Lung (tissue), 10 donors: ENCODE results near the gene GOLGA6L7. TPM values are rescaled to one million over a fixed set of nuclear protein-coding genes. Genes with fewer than 3 reads are reported as not detected.
"Not testable (repeated sequence)": the region's sequence is repeated elsewhere in the genome, so short reads cannot be mapped to it uniquely, and the experiment has no call there.

Experiments used
- ATAC-seq: fragments of 200-7000 bp; cut with Tn5 transposase; one replicate; pipeline ENCODE4 v1.9.1; 2020; ENCODE audit warnings: moderate number of reproducible peaks; ENCODE audit not compliant: insufficient read depth, low FRiP score
- DNase-seq, 3 donors: peaks; one replicate each; pipeline ENCODE4 v3.0.0-alpha.2; 2013 to 2017
- H3K27ac ChIP-seq, 2 donors: one replicate each; pipeline ENCODE4 v1.5.1; 2013; ENCODE audit warnings: mild to moderate bottlenecking in 2 of 2, moderate library complexity in 2 of 2, control low read depth in 1 of 2, inconsistent platforms in 1 of 2, low read depth in 1 of 2, low read length in 1 of 2
- H3K27me3 ChIP-seq, 3 donors: one replicate each; pipeline ENCODE4 v1.5.1; 2013; ENCODE audit warnings: low read length in 2 of 3; ENCODE audit not compliant: control insufficient read depth in 3 of 3, insufficient read depth in 3 of 3
- H3K36me3 ChIP-seq, 4 donors: one replicate each; pipeline ENCODE4 v1.5.1; 2013; ENCODE audit warnings: low read length in 4 of 4, mild to moderate bottlenecking in 1 of 4, moderate library complexity in 1 of 4; ENCODE audit not compliant: control insufficient read depth in 4 of 4, insufficient read depth in 4 of 4
- H3K4me1 ChIP-seq, 5 donors: one replicate each; pipeline ENCODE4 v1.5.1; 2013; ENCODE audit warnings: low read length in 5 of 5, mild to moderate bottlenecking in 2 of 5, moderate library complexity in 1 of 5; ENCODE audit not compliant: control insufficient read depth in 5 of 5, insufficient read depth in 5 of 5
- H3K4me3 ChIP-seq: one replicate; pipeline ENCODE4 v1.5.1; 2013; ENCODE audit warnings: mild to moderate bottlenecking, control low read depth, moderate library complexity
- H3K9ac ChIP-seq, 2 donors: one replicate each; pipeline ENCODE4 v1.5.1; 2013; ENCODE audit warnings: low read length in 2 of 2, control low read depth in 1 of 2; ENCODE audit not compliant: insufficient read depth in 1 of 2
- H3K9me3 ChIP-seq, 4 donors: one replicate each; pipeline ENCODE4 v1.5.1; 2013; ENCODE audit warnings: low read length in 3 of 4, mild to moderate bottlenecking in 1 of 4, moderate library complexity in 1 of 4; ENCODE audit not compliant: control insufficient read depth in 4 of 4, insufficient read depth in 3 of 4
- WGBS, 2 donors: extraction: QIAGEN DNeasy Blood & Tissue Kit; methylation state at CpG; one replicate each; pipeline ENCODE4 v1.1.7; 2013; 5-methylcytosine and 5-hydroxymethylcytosine counted together
- polyA plus RNA-seq, 2 donors: library from polyadenylated mRNA; stranded (reverse); fragments of 200-250 nt; gene quantifications; one replicate each; pipeline ENCODE4 v1.2.1, GENCODE V29; 2013
- total RNA-seq, 2 donors: library from RNA; depleted of rRNA in 1 of 2; stranded (reverse); fragments of >200 nt in 1 of 2; gene quantifications; one replicate each; pipeline ENCODE4 v1.2.1, GENCODE V29; 2014 to 2021
- donor health status: Bipolar disorder and iron deficiency.
- donor health status: healthy.
- donor health status: DM: yes; HTN: yes; CAD: no.

The GOLGA6L7 gene
- total and polyA plus RNA-seq, 4 donors = not detected

DNA sequence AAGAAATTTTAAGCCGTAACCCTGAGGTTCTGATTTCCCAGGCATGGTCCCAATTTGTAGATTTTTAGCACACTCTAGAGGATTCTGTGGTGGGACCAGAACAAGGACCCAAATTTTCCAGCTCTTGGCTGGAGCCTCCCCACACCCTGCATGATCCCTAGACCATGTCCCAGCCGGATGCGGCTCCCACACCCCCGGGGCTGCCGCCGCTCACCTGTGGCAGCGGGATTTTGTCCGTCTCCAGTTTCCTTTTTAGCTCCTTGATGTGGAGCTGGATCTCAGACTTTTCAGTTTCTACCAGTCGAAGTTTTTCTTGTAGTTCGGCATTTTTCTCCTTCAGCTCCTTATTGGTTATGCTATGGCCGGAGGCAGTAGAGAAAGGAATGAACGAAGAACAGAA lies 4.9 kb downstream of the GOLGA6L7 start:
- H3K4me3 ChIP-seq, DNase-seq, H3K27me3 ChIP-seq, H3K4me1 ChIP-seq, ATAC-seq, H3K36me3 ChIP-seq, H3K9ac ChIP-seq, H3K9me3 ChIP-seq, H3K27ac ChIP-seq: not testable (repeated sequence)
- WGBS, 2 donors = 96 to 97% methylated on average over 12 of the region's 12 CpGs

DNA sequence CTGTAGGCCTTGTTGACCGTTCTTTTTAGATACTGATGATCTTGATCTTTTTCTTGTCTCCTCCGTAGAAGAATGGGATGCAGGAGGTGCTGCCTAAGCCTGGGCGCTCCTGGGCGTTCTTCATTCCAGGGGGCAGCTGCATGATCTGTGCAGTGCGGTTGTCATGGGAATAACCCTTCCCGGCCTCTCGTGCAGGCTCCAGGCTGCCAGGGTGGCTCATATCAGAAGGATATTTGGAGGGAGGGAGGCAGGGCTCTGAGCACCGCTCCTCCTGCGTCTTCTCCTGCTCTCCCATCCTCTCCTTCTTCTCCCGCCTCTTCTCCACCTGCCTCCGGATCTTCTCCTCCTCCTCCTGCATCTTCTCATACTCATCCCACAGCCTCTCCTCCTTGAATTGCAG lies 6.2 kb downstream of the GOLGA6L7 start:
- H3K36me3 ChIP-seq, H3K27me3 ChIP-seq, DNase-seq, H3K9ac ChIP-seq, H3K27ac ChIP-seq, ATAC-seq, H3K4me3 ChIP-seq, H3K9me3 ChIP-seq, H3K4me1 ChIP-seq: not testable (repeated sequence)
- 85 to 89% methylated on average over 11 of the region's 11 CpGs for WGBS, 2 donors

DNA sequence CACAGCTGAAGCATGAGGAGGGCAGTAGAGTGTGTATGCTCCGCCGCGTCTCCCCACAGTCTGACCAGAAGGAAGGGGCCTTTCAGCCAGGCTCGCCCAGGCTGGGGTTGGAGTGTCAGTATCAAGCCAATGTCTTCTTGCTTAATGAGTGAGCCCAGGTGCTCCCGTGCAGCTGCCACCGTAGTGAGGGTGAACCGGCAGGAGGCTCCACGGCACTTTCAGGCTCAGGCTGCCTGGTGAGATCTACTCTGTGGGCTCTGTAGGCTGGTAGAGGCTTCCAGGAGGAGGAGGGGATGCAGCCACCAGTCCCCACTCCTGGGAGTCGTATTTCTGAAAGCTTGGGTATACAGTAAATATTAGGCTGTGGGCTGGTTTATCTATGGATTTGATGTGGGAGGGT lies 8.2 kb downstream of the GOLGA6L7 start:
- H3K27me3 ChIP-seq, H3K4me1 ChIP-seq, H3K9ac ChIP-seq, DNase-seq, H3K4me3 ChIP-seq, H3K27ac ChIP-seq, H3K9me3 ChIP-seq, H3K36me3 ChIP-seq, ATAC-seq: not testable (repeated sequence)
- WGBS, 2 donors = 86 to 98% methylated on average over 4 to 8 of the region's 9 CpGs

DNA sequence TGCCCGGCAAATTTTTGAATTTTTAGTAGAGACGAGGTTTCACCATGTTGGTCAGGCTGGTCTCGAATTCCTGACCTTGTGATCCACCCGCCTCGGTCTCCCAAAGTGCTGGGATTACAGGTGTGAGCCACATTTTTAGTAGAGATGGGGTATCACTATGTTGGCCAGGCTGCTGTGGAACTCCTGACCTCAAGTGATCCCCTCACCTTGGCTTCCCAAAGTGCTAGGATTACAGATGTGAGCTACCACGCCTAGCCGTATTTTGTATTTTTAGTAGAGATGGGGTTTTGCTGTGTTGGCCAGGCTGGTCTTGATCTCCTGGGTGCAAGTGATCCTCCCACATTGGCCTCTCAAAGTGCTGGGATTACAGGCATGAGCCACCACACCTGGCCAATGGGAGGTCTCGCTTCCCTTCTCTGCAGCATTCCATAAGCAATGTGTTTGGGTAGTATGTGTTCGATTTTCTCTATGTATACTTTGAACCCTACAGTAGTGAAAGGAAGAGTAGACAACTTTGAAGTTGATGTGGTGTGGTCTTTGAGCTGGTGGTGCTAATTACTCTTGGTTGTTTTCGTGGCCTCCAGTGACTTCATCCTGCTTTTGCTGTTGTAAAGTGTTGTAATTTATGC lies 13.4 kb downstream of the GOLGA6L7 start:
- 88 to 95% methylated on average over 9 to 10 of the region's 10 CpGs for WGBS, 2 donors
- DNase-seq, H3K4me3 ChIP-seq: not testable (repeated sequence)

DNA sequence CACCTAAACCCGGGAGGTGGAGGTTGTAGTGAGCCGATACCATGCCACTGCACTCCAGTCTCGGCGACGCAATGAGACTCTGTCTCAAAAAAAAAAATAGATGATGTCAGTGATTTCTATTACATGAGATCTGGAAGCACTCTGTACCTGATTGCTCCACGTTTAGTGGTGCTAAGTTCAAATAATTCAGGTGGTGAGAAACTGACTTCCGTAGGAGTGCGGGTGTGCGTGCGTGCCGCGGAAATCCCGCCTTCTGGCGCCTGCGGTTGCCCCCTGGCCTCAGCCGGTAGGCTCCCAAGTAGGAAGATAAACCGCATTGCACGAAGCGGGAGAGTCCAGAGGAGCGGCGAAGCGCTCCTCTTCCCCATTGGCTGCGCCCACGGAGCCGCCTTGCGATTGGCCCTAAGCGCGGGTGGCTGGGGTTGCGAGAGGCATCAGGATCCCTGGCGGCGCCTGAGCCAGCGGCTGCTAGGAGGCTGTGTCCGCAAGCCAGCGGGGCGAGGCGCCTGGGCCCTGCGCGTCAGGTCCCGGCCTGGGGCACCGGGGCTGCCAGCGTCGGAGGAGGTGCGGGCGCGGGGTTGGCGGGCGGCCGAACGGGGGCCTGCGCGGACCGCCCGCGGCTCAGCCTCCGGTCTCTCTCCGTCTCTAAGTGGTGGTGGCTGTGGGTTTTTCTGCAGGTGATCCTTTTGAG lies 16.4 kb downstream of the GOLGA6L7 start:
- not testable (repeated sequence) for H3K9ac ChIP-seq, H3K4me1 ChIP-seq, H3K36me3 ChIP-seq, H3K9me3 ChIP-seq, H3K4me3 ChIP-seq, H3K27me3 ChIP-seq
- ATAC-seq (peak; percentile 47), DNase-seq (peak; percentile 68 to 73 (median 73))
- peak overlapping the region in 1 of 2 donors; percentile 79 for H3K27ac ChIP-seq
- WGBS, 2 donors = 1 to 4% methylated on average over 42 to 56 of the region's 56 CpGs

More for the DNA sequence above, 13.4 kb downstream of the GOLGA6L7 start:
- not testable (repeated sequence) for H3K9me3 ChIP-seq, ATAC-seq, H3K27me3 ChIP-seq, H3K36me3 ChIP-seq, H3K4me1 ChIP-seq, H3K27ac ChIP-seq, H3K9ac ChIP-seq

DNA sequence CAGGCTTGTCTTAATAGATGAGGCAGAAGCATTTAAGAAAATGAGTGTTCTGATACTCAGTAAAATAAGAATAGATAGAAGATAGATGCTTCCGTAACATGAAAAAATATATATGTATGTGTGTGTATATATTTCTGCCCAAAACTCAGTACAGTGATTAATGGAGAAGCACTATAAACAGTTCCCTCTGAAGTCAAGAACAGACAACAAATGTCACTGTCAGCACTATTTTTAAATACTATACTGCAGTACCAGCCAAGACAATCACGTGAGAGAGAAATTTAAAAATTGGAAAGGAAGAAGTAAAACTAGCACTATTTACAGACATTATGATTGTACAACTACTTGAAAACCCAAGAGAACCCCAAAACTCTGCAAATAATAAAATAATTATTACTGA lies 27.0 kb downstream of the GOLGA6L7 start:
- not testable (repeated sequence) for H3K36me3 ChIP-seq, H3K4me3 ChIP-seq, H3K9me3 ChIP-seq, H3K9ac ChIP-seq, H3K4me1 ChIP-seq, ATAC-seq, H3K27me3 ChIP-seq, H3K27ac ChIP-seq
- WGBS, 2 donors = 76 to 83% methylated on average over 2 of the region's 2 CpGs
- peak in 2 of 3 donors; percentile 50 to 69 for DNase-seq

DNA sequence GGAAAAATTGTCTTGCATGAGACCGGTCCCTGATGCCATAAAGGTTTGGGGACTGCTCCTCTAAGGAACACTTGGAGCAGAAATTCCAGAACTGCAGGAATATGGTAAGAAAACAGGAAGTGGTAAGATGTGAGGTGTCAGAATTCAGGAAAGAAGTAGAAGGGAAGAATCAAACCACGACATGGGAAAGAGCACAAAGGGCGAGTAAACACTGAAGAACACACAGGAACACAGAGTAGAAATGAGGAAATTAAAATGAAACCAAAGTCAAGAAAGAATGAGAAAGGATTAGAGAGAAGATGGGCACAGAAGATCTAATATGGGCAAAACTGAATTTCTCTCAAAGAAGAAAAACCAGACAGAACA lies 28.5 kb downstream of the GOLGA6L7 start:
- DNase-seq, ATAC-seq, H3K4me1 ChIP-seq, H3K9ac ChIP-seq, H3K36me3 ChIP-seq, H3K27ac ChIP-seq, H3K9me3 ChIP-seq, H3K4me3 ChIP-seq, H3K27me3 ChIP-seq: not testable (repeated sequence)
- WGBS, 2 donors = 60% methylated on average over 1 of the region's 3 CpGs; no CpG with 5 or more reads in 1 of the 2 donors

DNA sequence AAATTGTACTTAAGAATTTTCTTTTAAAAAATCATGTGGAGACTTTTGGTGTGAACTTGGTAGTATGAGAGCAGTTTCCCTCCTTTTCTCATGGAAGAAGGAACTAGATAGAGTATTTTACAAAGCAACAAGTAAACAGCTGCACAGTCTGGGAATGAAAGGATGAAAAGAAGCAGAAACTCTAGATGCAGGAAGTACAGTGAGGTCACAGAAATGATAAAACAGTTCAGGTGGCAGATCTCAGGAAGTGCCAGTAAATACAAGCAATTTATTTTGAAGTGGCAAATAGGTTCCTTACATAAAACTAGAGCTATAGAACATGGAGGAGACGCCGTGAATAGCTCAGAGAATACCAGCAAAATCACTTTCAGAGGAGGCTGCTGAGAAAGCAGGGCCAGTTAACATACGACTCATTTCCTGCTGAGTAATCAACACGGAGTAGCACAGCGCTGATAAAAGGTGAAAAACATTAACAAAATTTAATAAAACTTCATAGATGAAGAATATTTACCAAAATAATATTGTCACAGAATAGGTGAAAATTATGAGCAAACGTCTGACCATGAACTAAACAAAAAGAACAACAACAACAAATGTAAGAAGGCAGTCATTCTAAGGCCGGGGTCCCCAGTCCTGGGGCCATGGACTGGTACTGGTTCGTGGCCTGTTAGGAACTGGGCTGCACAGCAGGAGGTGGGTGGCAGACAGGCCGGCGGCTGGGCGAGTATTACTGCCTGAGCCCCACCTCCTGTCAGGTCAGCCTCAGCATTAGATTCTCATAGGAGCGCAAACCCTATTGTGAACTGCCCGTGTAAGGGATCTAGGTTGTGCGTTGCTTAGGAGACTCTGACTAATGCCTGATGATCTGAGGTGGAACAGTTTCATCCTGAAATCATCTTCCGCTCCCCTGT lies 29.2 kb downstream of the GOLGA6L7 start:
- H3K4me1 ChIP-seq, H3K4me3 ChIP-seq, DNase-seq, H3K9me3 ChIP-seq, H3K27me3 ChIP-seq, ATAC-seq, H3K9ac ChIP-seq, H3K27ac ChIP-seq, H3K36me3 ChIP-seq: not testable (repeated sequence)
- WGBS, 2 donors = 49 to 58% methylated on average over 10 of the region's 15 CpGs
